GM19043 (cell line): ENCODE measurements around the gene VPS8.
A peak's percentile ranks its signal among the peaks of the same experiment; 100 is the strongest.

Experiments
- ATAC-seq: cut with Tn5 transposase; IDR thresholded peaks from one replicate; pipeline ENCODE4 v1.9.1; 2021; ENCODE audit warnings: low read depth; ENCODE audit not compliant: unreplicated experiment

Gene VPS8

GRCh38 chr3:184811999-184812661 is at the start of gene VPS8:
Gene VPS8 (plus strand): TSS chr3:184812166. CDS start chr3:184824633, 12,467 bp downstream.
- ATAC-seq = peak; percentile 93

- no peak for ATAC-seq
Measured at GRCh38 chr3:184764191-184764590, 47.8 kb upstream of the VPS8 start.

- no peak for ATAC-seq
Measured at GRCh38 chr3:184765047-184765729, 46.8 kb upstream of the VPS8 start.

GRCh38 chr3:184765730-184766074 is 46.3 kb upstream of the VPS8 start:
- ATAC-seq = peak; percentile 79

- no peak for ATAC-seq
Measured at GRCh38 chr3:184766555-184767261, 45.3 kb upstream of the VPS8 start.

GRCh38 chr3:184767377-184767776 is 44.6 kb upstream of the VPS8 start:
- ATAC-seq = no peak

- no peak for ATAC-seq
Measured at GRCh38 chr3:184769382-184770170, 42.4 kb upstream of the VPS8 start.

GRCh38 chr3:184770541-184770940 is 41.4 kb upstream of the VPS8 start:
- ATAC-seq = no peak

GRCh38 chr3:184771301-184772127 is 40.5 kb upstream of the VPS8 start:
- no peak for ATAC-seq

GRCh38 chr3:184772667-184773272 is 39.2 kb upstream of the VPS8 start:
- no peak for ATAC-seq

GRCh38 chr3:184773283-184774186 is 38.4 kb upstream of the VPS8 start:
- ATAC-seq = no peak

- no peak for ATAC-seq
Measured at GRCh38 chr3:184776916-184777315, 35.0 kb upstream of the VPS8 start.

GRCh38 chr3:184777566-184778356 is 34.2 kb upstream of the VPS8 start:
- peak; percentile 77 for ATAC-seq

GRCh38 chr3:184778426-184779332 is 33.3 kb upstream of the VPS8 start:
- ATAC-seq = no peak

GRCh38 chr3:184780981-184781515 is 30.9 kb upstream of the VPS8 start:
- ATAC-seq = no peak

- no peak for ATAC-seq
Measured at GRCh38 chr3:184781801-184782200, 30.2 kb upstream of the VPS8 start.

- ATAC-seq = no peak
Measured at GRCh38 chr3:184783319-184783718, 28.6 kb upstream of the VPS8 start.
